GM21367 (cell line): ENCODE results near the gene SERINC2.
"Not testable (repeated sequence)": the region's sequence is repeated elsewhere in the genome, so short reads cannot be mapped to it uniquely, and the experiment has no call there.

Source experiments
- ATAC-seq: cut with Tn5 transposase; IDR thresholded peaks from one replicate; pipeline ENCODE4 v1.9.1; 2021; ENCODE audit not compliant: unreplicated experiment

The SERINC2 gene

DNA sequence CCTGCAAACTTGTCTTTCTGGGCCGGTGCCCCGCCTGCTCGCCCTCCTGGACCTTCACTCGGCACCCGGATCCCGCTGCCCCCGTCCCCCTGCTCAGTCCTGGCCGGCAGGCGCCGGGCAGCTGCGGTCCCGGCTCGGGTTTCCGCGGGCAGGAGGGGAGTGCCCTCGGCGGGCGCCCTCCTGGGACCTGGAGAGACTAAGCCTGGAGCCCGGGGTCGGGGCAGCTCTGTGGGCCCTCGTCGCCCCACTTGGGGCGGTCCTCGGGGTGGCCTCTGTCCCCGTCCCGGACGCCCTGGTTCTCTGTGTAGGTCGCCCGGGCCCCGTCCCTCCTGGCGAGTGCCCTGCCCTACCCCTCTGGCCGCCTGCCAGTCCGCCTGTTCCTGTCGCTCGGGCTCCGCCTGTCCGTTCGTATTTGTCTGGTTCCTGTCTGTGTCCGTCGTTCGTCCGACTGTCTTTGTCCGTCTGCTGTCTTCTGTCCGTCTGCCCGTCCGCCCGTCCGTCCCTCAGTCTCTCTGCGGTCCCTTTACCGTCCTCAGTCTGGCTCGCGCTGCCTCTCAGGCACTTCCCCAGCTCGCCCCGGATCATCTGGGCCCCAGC, 490 bp downstream of the SERINC2 start:
- no peak for ATAC-seq

DNA sequence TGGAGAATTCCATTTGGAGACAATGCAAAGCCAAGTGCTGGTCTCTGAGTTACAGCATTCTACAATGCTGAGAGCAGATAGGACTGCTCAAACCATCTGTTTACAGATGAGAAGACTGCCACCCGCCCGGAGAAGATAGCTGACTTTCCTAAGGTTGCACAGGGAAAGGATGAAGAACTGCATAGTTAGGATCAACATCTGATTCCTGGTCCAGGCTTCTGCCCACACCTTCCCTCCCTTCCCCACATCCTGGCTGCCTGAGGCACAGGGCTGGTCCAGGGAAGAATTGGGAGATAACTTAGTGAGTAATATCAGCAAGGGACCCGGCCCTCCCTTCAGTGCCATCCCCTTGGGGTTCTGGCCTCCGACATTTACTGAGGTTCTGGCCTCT, 2.0 kb downstream of the SERINC2 start:
- no peak for ATAC-seq

DNA sequence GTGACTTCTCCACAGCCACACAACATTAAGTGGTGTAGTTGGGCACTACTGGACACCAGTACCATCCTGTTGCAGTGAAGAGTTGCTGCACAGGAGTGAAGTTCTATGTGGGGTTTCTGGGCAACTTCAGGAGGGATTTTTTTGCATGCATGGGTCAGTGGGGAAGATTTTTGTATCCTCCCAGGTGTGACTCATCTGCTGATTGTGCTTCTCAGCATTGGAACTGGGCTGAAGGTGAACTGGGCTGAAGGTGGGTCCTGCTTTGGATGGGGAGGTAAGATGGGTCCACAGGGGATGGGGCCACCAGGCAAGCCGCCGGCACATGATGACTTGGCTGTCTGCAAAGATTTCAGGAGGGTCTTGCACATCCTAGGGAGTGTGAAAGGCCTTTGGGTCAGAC, 2.6 kb downstream of the SERINC2 start:
- no peak for ATAC-seq

DNA sequence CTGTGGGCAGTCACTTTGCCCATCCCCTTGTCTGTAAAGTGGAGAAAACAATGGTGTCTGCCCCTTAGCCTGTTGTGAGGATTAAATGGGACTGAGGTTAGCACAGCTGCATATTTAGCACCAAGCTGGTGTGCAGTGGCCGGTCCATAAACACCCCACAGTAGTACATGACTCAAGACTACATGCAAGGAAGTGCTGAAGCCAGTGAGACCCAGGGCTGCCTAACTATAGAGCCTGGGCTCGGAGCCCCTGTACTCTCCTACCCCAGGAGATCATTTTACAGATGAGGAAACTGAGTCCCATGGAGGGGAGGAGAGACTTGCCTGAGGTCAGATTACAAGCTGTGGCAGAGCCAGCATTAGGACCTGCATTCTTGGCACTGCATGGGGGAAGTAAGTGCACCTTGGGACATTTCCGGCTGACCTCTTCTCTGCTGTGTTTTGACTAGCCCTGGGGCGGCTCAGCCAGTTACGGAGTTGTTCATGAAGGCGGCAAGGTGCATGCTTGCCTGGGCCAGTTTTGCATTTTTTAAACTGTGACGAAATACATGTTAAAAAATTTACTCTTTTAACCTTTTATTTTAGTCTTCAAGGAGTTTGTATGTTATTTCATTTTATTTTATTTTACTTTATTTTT, 3.2 kb downstream of the SERINC2 start:
- ATAC-seq: no peak

DNA sequence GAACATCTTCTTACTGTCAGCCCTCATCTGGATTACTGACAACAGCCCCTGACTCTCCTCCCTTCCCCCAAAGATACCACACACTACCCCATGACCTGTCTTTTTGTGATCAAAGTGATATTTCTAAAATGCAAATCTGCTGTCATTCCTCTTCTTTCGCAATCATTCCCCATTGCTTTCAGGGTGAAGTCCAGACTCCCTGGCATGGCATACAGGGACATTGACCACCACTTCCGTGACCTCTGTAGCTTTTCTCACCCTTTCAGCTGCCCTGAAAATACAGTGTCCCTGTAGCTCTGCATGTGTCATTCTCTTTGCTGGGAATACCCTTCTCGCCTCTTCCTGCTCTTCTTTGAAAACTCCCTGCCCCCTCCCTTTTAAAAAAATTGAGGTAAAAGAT, 4.1 kb downstream of the SERINC2 start:
- ATAC-seq: no peak

DNA sequence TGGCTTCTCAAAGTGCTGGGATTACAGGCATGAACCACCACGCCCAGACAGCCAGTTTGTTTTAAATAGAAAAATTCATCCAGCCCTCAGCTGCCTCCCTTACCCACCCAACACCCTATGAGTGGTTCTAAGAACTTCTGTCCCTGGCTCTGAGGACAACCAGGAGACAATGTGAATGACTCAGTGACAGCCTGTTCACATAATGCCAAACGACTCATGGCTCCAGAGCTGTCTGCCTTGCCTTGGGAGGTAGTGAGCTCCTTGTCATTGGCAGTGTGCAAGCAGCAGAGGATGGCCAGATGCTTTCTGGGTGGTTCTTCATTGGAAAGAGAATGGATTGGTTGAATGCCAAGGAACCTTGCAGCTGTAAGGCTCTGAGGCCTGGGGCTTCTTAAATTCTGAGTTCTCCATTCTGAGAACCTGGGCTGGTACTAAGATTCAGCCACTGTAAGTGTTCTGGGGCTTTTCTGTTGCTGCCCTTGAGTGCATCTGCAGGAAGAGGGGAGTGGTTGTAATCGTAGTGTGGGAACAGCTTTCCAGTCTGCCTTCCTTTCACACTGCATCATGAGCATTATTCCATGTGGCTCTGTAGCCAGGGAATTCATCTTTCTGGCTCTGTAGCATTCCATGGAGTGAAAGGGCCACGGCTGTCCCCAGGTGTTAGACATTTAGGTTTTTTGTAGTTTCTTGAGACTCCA, 5.8 kb downstream of the SERINC2 start:
- ATAC-seq: no peak

DNA sequence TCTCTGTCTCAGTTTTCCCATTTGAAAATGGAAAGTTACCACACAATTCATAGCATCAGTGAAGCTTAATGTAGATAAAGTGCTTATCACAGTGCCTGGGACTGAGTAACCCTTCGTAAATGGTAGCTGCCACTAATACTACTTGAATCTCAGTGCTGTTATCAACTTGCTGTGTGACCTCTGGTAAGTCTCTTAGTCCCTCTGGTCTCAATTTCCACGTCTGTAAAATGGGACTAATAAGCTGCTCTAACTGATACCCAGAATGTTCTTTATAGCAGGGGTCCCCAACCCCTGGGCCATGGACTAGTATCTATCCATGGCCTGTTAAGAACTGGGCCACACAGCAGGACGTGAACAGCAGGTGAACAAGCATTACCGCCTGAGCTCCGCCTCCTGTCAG, 7.7 kb downstream of the SERINC2 start:
- ATAC-seq: no peak

DNA sequence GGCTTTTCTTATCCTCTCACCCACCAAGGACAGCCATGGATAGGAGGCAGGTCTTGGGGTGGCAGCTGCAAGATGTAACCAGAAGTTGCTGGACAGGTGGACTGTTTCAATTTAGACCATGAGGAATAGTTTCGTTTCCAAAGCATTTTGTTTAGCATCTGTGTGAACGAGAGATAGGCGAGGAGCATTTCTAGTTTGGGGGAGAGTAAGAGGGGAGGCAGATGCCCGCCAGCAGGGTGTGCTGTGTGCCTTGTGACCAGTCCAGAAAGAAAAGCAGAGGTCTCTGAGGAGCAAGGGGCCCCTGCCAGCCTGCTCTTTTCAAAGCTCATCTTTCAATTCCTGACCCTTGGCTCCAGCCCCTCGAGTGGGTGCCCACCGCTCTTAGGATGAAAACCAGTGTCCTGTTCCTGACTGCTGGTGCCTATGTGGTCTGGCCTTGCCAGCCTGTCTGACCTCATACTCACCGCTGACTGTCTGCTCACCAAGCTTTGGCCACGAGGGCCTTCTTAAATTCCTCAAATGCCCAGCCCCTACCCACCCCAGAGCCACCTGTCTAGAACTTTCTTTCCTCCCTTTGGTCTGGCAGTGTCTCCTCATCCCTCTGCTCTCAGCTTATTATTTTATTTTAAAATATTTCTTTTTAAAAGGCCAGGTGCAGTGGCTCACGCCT, 8.5 kb downstream of the SERINC2 start:
- ATAC-seq: no peak

DNA sequence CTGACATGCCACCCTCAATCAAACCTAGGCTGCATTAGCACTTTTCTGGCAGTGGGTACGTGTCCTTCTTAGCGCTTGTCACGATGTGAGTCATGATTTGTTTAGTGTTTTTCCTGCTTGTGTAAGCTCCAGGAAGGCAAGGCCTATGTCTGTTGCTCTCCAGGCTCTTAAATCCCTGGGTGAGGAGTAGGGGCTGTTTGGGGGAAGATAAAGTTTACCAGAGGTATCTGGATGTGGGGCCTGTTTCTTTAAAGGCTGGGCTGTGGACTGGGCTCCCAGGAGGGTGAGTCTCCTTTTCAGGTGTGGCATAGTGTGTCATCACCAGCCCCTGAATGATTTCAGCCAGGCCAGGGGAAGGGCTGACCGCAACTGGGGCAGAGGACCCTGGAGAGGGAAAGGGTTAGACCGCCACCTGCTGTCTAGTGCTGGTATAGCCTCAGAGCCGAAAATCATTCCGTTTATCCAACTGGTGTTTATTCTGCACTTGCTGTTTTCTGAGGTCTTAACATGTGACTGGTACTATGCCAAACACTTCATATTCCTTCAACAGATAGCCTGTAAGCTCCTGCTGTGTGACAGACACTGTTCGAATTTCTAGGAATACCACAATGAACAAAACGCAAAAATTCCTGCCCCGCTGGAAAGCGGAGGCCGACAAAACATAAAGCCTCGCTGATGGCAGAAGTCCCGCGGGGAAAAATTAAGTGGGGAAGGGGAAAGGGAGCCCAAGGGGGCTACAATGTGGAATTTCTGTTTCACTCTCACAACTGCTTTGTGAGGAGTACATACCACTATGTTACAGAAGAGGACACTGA, 9.7 kb downstream of the SERINC2 start:
- ATAC-seq: no peak

DNA sequence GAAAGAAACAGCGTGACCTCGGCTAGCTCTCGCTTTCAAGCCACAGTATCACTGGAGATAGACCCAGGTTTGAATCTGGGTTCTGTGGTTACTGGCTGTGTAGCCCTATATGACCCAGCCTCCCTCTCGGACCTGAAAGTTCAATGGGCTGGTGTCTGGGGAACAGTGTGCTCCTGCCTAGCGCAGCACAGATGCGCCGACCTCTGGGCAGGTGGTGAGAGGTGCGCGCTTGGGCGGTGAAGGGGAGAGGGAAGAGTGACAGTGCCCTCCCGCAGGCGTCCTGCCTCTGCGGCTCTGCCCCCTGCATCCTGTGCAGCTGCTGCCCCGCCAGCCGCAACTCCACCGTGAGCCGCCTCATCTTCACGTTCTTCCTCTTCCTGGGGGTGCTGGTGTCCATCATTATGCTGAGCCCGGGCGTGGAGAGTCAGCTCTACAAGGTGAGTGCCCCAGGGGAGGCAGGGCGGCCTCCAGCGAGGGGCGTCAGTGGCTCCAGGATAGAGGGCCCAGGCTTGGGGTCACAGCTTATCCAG, 10.5 kb downstream of the SERINC2 start:
- ATAC-seq: peak; percentile 64

DNA sequence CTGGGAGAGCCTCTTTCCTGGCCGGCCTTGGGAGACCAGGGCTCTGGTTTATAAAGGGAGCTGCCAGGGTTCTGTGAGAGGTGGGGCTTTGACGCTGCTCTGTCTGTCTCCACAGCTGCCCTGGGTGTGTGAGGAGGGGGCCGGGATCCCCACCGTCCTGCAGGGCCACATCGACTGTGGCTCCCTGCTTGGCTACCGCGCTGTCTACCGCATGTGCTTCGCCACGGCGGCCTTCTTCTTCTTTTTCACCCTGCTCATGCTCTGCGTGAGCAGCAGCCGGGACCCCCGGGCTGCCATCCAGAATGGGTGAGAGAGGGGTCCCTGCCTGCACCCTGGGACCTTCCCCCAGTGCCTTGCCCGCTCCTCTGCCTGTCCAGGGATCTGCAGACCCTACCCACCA, 11.6 kb downstream of the SERINC2 start:
- no peak for ATAC-seq

DNA sequence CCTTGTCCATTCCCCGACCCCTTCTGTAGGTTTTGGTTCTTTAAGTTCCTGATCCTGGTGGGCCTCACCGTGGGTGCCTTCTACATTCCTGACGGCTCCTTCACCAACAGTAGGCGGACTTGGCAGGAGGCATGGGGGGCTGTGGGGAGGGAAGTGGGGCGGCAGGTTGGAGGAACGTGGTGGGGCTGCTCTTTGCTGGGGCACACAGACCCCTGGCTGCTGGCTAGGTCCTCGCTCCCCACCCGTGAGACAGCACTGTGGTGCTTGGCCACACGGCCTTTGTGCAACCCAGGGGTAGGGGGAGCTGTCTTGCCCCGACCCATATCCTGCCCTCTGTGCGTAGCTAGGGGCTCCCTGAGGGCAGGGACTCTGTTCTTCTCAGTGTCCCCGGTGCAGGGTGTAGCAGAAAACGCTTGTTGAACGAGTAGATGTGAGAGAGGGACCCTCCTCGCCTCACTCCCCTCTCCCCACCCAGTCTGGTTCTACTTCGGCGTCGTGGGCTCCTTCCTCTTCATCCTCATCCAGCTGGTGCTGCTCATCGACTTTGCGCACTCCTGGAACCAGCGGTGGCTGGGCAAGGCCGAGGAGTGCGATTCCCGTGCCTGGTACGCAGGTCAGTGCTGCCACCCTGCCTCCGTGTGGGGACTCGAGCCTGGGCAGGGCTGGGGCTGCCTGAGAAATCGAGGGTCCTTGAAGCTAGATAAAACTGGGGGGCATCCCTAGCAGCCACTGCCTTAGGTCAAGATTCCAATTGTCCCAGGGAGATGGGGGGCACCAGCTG, 12.5 kb downstream of the SERINC2 start:
- no peak for ATAC-seq

DNA sequence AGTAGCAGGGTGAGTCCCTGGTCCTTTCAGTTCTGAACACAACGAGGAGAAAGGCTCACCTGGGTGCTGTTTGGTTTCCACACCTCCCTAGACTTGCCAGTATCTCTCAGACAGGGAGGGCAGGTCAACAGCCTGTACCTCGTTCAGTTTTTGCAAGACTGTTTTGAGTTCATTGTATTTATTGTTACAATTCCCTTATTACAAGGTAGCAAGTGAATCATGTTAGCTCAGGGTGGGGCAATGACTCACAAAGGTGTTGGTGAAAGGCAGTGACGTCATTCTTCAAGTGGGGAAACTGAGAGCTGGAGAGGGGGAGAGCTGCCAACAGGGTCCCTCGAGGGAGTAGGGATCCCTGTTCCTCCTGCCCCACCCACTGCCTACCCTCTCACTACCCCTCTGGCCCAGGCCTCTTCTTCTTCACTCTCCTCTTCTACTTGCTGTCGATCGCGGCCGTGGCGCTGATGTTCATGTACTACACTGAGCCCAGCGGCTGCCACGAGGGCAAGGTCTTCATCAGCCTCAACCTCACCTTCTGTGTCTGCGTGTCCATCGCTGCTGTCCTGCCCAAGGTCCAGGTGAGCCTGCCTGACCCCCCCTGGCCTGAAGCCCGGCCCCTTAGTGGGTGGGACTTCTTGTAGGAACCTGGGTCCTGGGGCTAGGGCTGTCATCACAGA, 13.4 kb downstream of the SERINC2 start:
- ATAC-seq: no peak

DNA sequence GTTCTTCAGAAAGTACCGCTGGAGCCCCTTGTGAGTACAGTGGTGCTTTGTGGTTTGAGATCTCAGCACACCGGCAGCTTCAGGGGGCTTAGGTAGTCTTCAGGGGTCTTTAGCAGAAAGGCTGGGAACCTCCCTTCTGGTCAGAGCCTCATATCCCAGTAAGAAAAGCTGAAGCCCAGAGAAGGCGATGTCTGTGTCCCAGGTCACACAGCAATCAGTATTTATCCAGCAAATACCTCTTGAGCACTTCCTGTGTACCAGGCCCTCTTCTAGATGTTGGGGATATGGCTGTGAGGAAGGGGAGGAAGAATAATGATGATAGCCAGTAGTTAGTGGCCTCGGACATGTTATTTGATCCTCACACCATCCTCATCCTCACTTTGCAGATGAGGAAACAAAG, 14.3 kb downstream of the SERINC2 start:
- ATAC-seq: no peak

DNA sequence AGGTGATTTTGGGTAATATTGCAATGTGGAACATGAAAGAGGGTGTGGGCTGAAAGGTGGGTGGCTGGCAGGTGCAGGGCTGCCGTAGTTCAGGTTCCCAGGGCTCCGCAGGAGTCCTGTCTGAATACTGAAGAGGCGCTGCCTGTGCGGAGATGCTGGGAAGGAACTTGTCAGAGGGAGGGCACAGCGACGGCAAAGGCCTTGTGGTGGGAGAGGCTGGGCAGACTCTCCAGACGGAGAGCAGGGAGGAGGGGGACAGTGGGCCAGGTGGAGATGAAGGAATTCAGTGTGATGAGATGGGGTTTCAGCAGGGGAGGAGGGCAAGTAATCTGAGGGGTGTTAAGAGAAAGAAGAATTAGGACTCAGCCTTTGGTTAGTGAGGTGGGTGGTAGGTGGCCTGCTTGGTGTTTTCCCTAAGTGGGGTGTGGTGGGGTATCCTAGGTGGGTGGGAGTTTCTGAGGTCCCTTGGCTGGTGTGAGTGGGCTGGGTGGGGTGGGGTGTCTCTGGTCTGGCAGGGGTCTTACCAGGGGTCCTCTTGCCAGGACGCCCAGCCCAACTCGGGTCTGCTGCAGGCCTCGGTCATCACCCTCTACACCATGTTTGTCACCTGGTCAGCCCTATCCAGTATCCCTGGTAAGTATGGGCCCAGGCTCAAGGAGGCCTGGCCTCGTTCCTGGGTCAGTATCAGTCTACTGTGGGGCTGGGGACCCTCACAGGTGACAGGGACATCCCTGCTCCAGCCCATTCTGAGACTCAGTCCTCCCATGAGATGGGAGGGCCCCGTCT, 15.6 kb downstream of the SERINC2 start:
- no peak for ATAC-seq

DNA sequence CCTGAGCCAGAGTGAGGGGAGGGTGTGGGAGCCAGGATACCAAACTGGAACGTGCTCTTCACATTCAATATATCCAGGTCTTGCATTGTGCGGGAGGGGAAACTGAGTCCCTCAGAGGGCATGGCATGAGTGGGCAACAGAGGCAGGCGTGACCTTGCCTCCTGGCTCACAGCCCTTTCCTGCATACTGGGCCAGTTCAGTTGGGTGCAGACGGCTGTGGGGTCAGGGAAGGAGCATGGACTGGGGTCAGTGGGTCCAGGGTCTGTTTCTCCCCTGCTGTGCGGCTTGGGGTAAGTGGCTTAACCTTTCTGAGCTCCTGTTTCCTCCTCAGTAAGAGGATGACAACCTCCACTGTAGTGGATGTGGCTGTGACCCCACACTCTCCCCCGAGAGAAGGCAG, 16.6 kb downstream of the SERINC2 start:
- no peak for ATAC-seq

DNA sequence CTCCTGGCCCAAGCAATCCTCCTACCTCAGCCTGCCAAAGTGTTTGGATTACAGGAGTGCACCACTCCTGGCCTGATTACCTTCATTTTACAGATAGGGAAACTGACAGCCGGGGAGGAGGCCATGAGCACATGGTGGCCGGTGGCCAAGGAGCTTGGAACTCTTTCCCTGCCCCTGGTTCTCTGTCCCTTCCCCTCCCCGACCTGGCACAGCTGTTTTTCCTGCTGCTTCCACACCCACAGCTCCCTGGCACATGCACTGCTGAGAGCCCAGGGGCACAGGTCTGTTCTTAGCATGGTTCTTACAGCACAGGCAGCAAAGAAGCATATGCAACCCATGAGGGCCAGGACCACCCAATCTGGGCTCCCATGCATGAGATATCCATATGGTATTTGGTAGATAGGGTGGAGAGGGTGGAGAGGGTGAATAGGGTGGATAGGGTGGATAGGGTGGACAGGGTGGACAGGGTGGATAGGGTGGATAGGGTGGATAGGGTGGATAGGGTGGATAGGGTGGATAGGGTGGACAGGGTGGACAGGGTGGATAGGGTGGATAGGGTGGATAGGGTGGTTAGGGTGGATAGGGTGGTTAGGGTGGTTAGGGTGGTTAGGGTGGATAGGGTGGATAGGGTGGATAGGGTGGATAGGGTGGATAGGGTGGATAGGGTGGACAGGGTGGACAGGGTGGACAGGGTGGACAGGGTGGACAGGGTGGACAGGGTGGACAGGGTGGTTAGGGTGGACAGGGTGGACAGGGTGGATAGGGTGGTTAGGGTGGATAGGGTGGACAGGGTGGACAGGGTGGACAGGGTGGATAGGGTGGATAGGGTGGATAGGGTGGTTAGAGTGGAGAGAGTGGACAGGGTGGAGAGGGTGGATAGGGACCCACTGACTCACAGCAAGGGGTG, 18.6 kb downstream of the SERINC2 start:
- ATAC-seq: not testable (repeated sequence)
